BLaER1 (cell line): ENCODE data around the gene SV2B.

Source experiments
- H3K27ac ChIP-seq: shearing (Covaris generic); formaldehyde crosslinking; 2 replicates; pipeline ENCODE4 v1.8.1; 2022
- H3K27me3 ChIP-seq: shearing (Covaris generic); formaldehyde crosslinking; 2 replicates; pipeline ENCODE4 v1.8.1; 2022
- H3K36me3 ChIP-seq: shearing (Covaris generic); formaldehyde crosslinking; 2 replicates; pipeline ENCODE4 v1.8.1; 2022
- H3K4me1 ChIP-seq: shearing (Covaris generic); formaldehyde crosslinking; 2 replicates; pipeline ENCODE4 v1.8.1; 2022
- H3K4me2 ChIP-seq: shearing (Covaris generic); formaldehyde crosslinking; 2 replicates; pipeline ENCODE4 v1.8.1; 2022
- H3K4me3 ChIP-seq: shearing (Covaris generic); formaldehyde crosslinking; 2 replicates; pipeline ENCODE4 v1.8.1; 2022
- H3K9ac ChIP-seq: shearing (Covaris generic); formaldehyde crosslinking; 2 replicates; pipeline ENCODE4 v1.8.1; 2022
- H3K9me3 ChIP-seq: shearing (Covaris generic); formaldehyde crosslinking; 2 replicates; pipeline ENCODE4 v1.8.1; 2022
- H4K20me1 ChIP-seq: shearing (Covaris generic); formaldehyde crosslinking; 2 replicates; pipeline ENCODE4 v1.8.1; 2022
- Cebpa-rat ChIP-seq: shearing (Covaris generic); IDR thresholded peaks from 2 replicates; pipeline ENCODE4 v1.8.1; 2022

SV2B gene

DNA sequence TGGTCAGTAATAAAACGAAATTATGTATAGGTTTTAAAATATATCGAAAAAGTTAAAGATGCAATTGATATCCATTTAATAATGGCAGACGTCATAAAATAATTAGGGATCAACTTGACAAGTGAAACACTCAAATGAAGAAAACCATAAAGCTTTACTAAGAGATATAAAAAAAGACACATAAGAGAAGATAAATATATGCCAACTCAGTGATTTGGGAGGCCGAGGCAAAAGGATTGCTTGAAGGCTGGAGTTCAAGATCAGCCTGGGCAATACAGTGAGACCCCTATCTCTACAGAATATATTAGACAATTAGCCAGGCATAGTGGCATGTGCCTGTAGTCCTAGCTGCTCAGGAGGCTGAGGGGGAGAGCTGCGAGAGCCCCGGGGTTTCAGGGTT is 190.5 kb downstream of the SV2B start:
- no peak for TF ChIP-seq Cebpa-rat
- Histone ChIP-seq H4K20me1 (no peaks in the 10 kb centered on the region), H3K4me1 (no peaks in the 10 kb centered on the region), H3K36me3 (no peaks in the 10 kb centered on the region), H3K9ac (no peak overlapping the region), H3K9me3 (no peaks in the 10 kb centered on the region), H3K4me2 (no peak overlapping the region), H3K27ac (no peak overlapping the region), H3K4me3 (no peak overlapping the region), H3K27me3 (no peaks in the 10 kb centered on the region)

GRCh38 chr15:91291673-91292072 is 191.6 kb downstream of the SV2B start:
- H3K9ac ChIP-seq: no peak overlapping the region
- no peak overlapping the region for H3K4me2 ChIP-seq

GRCh38 chr15:91294344-91294743 is 194.3 kb downstream of the SV2B start:
- no peak overlapping the region for H3K27ac ChIP-seq
- H3K27me3 ChIP-seq: no peaks in the 10 kb centered on the region
- no peak overlapping the region for H3K4me3 ChIP-seq
- H3K9ac ChIP-seq: no peak overlapping the region
- H3K9me3 ChIP-seq: peaks cover 11% of the 10 kb centered on the region
- no peaks in the 10 kb centered on the region for H3K4me1 ChIP-seq
- no peaks in the 10 kb centered on the region for H3K36me3 ChIP-seq
- no peak overlapping the region for H3K4me2 ChIP-seq
- no peaks in the 10 kb centered on the region for H4K20me1 ChIP-seq
- TF ChIP-seq Cebpa-rat: no peak

More at GRCh38 chr15:91291673-91292072, 191.6 kb downstream of the SV2B start:
- H3K36me3 ChIP-seq: no peaks in the 10 kb centered on the region
- H3K27me3 ChIP-seq: no peaks in the 10 kb centered on the region
- H3K4me1 ChIP-seq: no peaks in the 10 kb centered on the region
- TF ChIP-seq Cebpa-rat: no peak
- peaks cover 5% of the 10 kb centered on the region for H3K9me3 ChIP-seq
- no peak overlapping the region for H3K4me3 ChIP-seq
- no peak overlapping the region for H3K27ac ChIP-seq
- no peaks in the 10 kb centered on the region for H4K20me1 ChIP-seq

GRCh38 chr15:91294795-91295194 is 194.7 kb downstream of the SV2B start:
- Histone ChIP-seq H3K4me3 (no peak overlapping the region), H3K27me3 (no peaks in the 10 kb centered on the region), H3K9me3 (peaks cover 11% of the 10 kb centered on the region), H3K4me1 (no peaks in the 10 kb centered on the region), H3K9ac (no peak overlapping the region), H3K36me3 (no peaks in the 10 kb centered on the region), H3K4me2 (no peak overlapping the region), H3K27ac (no peak overlapping the region), H4K20me1 (no peaks in the 10 kb centered on the region)
- no peak for TF ChIP-seq Cebpa-rat

DNA sequence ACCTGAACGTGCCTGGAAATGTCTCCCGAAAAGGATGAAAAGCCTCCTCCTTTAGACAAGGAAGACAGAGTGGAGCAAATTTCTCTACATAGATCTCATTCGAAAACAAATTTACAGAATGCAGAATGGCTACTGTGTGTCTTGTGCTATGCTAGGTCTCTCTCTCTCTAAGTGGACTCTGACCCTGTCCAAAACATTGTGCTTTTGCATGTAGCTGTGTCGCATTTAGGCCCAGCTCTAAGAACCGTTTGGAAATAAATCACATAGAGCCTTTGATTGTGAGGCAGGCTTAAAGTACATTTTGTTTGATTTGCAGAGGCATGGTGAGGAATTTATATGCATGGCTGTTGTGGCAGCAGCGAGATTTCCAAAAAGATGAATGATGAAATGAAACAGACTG is 198.0 kb downstream of the SV2B start:
- Histone ChIP-seq H3K9me3 (peaks cover 11% of the 10 kb centered on the region), H3K9ac (no peak overlapping the region), H3K4me2 (no peak overlapping the region), H4K20me1 (no peaks in the 10 kb centered on the region), H3K27me3 (no peaks in the 10 kb centered on the region), H3K4me1 (peaks cover 2% of the 10 kb centered on the region), H3K4me3 (no peak overlapping the region), H3K27ac (no peak overlapping the region), H3K36me3 (no peaks in the 10 kb centered on the region)
- TF ChIP-seq Cebpa-rat: no peak

GRCh38 chr15:91302588-91303439 is 202.8 kb downstream of the SV2B start:
- Histone ChIP-seq H3K4me3 (no peak overlapping the region), H3K27ac (no peak overlapping the region), H3K9ac (no peak overlapping the region), H3K4me2 (peak overlapping the region; percentile 25; the same call in 1 of the 2 replicates), H3K27me3 (no peaks in the 10 kb centered on the region), H3K9me3 (no peaks in the 10 kb centered on the region), H3K36me3 (no peaks in the 10 kb centered on the region), H4K20me1 (no peaks in the 10 kb centered on the region), H3K4me1 (peaks cover 11% of the 10 kb centered on the region)
- TF ChIP-seq Cebpa-rat: no peak

- no peaks in the 10 kb centered on the region for H3K36me3 ChIP-seq
Measured at GRCh38 chr15:91304210-91304609, 204.2 kb downstream of the SV2B start.

GRCh38 chr15:91304786-91305185 is 204.7 kb downstream of the SV2B start:
- H3K4me2 ChIP-seq: no peak overlapping the region
- H3K4me3 ChIP-seq: no peak overlapping the region
- no peaks in the 10 kb centered on the region for H4K20me1 ChIP-seq
- no peak overlapping the region for H3K27ac ChIP-seq
- TF ChIP-seq Cebpa-rat: no peak
- no peaks in the 10 kb centered on the region for H3K27me3 ChIP-seq
- no peaks in the 10 kb centered on the region for H3K36me3 ChIP-seq
- peaks cover 30% of the 10 kb centered on the region for H3K4me1 ChIP-seq
- no peak overlapping the region for H3K9ac ChIP-seq
- no peaks in the 10 kb centered on the region for H3K9me3 ChIP-seq

More at GRCh38 chr15:91304210-91304609, 204.2 kb downstream of the SV2B start:
- no peaks in the 10 kb centered on the region for H4K20me1 ChIP-seq
- TF ChIP-seq Cebpa-rat: no peak
- no peaks in the 10 kb centered on the region for H3K9me3 ChIP-seq
- H3K4me3 ChIP-seq: no peak overlapping the region
- no peak overlapping the region for H3K27ac ChIP-seq
- no peak overlapping the region for H3K9ac ChIP-seq
- no peaks in the 10 kb centered on the region for H3K27me3 ChIP-seq
- H3K4me1 ChIP-seq: peaks cover 24% of the 10 kb centered on the region
- H3K4me2 ChIP-seq: no peak overlapping the region

GRCh38 chr15:91306144-91306543 is 206.1 kb downstream of the SV2B start:
- Histone ChIP-seq H3K4me1 (peaks cover 42% of the 10 kb centered on the region), H3K4me2 (no peak overlapping the region), H4K20me1 (no peaks in the 10 kb centered on the region), H3K4me3 (no peak overlapping the region), H3K27ac (no peak overlapping the region), H3K27me3 (no peaks in the 10 kb centered on the region), H3K9me3 (no peaks in the 10 kb centered on the region), H3K36me3 (no peaks in the 10 kb centered on the region), H3K9ac (no peak overlapping the region)
- TF ChIP-seq Cebpa-rat: no peak

- no peaks in the 10 kb centered on the region for H3K27me3 ChIP-seq
Measured at GRCh38 chr15:91307601-91308000, 207.5 kb downstream of the SV2B start.

More at GRCh38 chr15:91307601-91308000, 207.5 kb downstream of the SV2B start:
- Histone ChIP-seq H3K9ac (no peak overlapping the region), H3K4me1 (peaks cover 57% of the 10 kb centered on the region), H3K27ac (no peak overlapping the region), H4K20me1 (no peaks in the 10 kb centered on the region), H3K9me3 (no peaks in the 10 kb centered on the region), H3K4me2 (no peak overlapping the region), H3K36me3 (no peaks in the 10 kb centered on the region), H3K4me3 (no peak overlapping the region)
- TF ChIP-seq Cebpa-rat: no peak
